GM12872 (cell line): ENCODE measurements around the gene TUBGCP3.

ENCODE experiments used
- CTCF ChIP-seq: IDR thresholded peaks from 3 replicates; pipeline ENCODE4 v1.5.1; 2011; ENCODE audit warnings: low read depth, mild to moderate bottlenecking, low read length, moderate library complexity; ENCODE audit not compliant: insufficient read depth

The TUBGCP3 gene

GRCh38 chr13:112592181-112592580 is 4.2 kb upstream of the TUBGCP3 start:
- TF ChIP-seq CTCF = no peak

GRCh38 chr13:112588490-112589297 is 741 bp upstream of the TUBGCP3 start:
- TF ChIP-seq CTCF = no peak

- peak; percentile 31; the same call in 1 of the 3 replicates for TF ChIP-seq CTCF
Observed at GRCh38 chr13:112587212-112587763, 665 bp downstream of the TUBGCP3 start.

- no peak for TF ChIP-seq CTCF
Observed at GRCh38 chr13:112586334-112586960, 1.5 kb downstream of the TUBGCP3 start.

- no peak for TF ChIP-seq CTCF
Observed at GRCh38 chr13:112583592-112584277, 4.2 kb downstream of the TUBGCP3 start.

GRCh38 chr13:112582263-112582662 is 5.7 kb downstream of the TUBGCP3 start:
- TF ChIP-seq CTCF = no peak

GRCh38 chr13:112580912-112581311 is 7.0 kb downstream of the TUBGCP3 start:
- TF ChIP-seq CTCF = no peak
